Prostate gland (tissue), 2 donors: ENCODE results near the gene TEX22. TPM values are rescaled to one million over a fixed set of nuclear protein-coding genes. Genes with fewer than 3 reads are reported as not detected.
A peak's percentile ranks its signal among the peaks of the same experiment; 100 is the strongest.

ENCODE experiments used
- DNase-seq: peaks from one replicate; pipeline ENCODE4 v3.0.0-alpha.2; 2019; ENCODE audit warnings: low spot score
- H3K27ac ChIP-seq, 2 donors: fragments of 200-600 bp; sonication (generic); 2 replicates each; pipeline ENCODE4 v1.5.1; 2017 to 2019
- H3K27me3 ChIP-seq: fragments of 200-600 bp; sonication (generic); replicated peaks from 2 replicates; pipeline ENCODE4 v1.5.1; 2019; ENCODE audit not compliant: insufficient read depth
- H3K36me3 ChIP-seq, 2 donors: fragments of 200-600 bp; sonication (generic); 1 replicate in 1 of 2; 2 replicates in 1 of 2; pipeline versions ENCODE4 v1.5.1 to v1.8.1; 2017 to 2019
- H3K4me1 ChIP-seq: fragments of 200-600 bp; sonication (generic); replicated peaks from 2 replicates; pipeline ENCODE4 v1.5.1; 2019
- H3K4me3 ChIP-seq, 2 donors: fragments of 200-600 bp; sonication (generic); 2 replicates each; pipeline ENCODE4 v1.5.1; 2017 to 2019
- H3K9me3 ChIP-seq: fragments of 200-600 bp; sonication (generic); 2 replicates; pipeline ENCODE4 v1.5.1; 2017
- POLR2A ChIP-seq: fragments of 450-650 bp; IDR thresholded peaks from one replicate; pipeline ENCODE4 v1.6.1; 2016; ENCODE audit warnings: antibody characterized with exemption, mild to moderate bottlenecking
- POLR2AphosphoS5 ChIP-seq: sonication (generic); formaldehyde crosslinking; IDR thresholded peaks from one replicate; pipeline ENCODE4 v1.6.1; 2017; ENCODE audit warnings: antibody characterized with exemption
- WGBS: methylation state at CpG from one replicate; pipeline ENCODE4 v1.1.5; 2018; 5-methylcytosine and 5-hydroxymethylcytosine counted together
- intact Hi-C: fragments of 100-400 bp; cut with DNase I; formaldehyde crosslinking; loops from one replicate; pipeline ENCODE4 v1.14.2; 2022
- total RNA-seq, 2 donors: library from RNA; depleted of rRNA; stranded (reverse); fragments of >200 nt; gene quantifications; one replicate each; pipeline ENCODE4 v1.1.0, GENCODE V29; 2016
- TF ChIP-seq, protein P1 (sequence below), 4 experiments: fragments of 200-600 bp in 2 of 4; fragments of 450-650 bp in 2 of 4; sonication (generic) in 2 of 4; IDR thresholded peaks; 1 replicate in 3 of 4; 2 replicates in 1 of 4; pipeline ENCODE4 v1.5.1; 2016 to 2019; ENCODE audit warnings: antibody characterized with exemption in 4 of 4, mild to moderate bottlenecking in 2 of 4, moderate library complexity in 2 of 4

Gene TEX22
- total RNA-seq, 2 donors from 2014 or later, result 0.57 to 0.73 TPM

DNA sequence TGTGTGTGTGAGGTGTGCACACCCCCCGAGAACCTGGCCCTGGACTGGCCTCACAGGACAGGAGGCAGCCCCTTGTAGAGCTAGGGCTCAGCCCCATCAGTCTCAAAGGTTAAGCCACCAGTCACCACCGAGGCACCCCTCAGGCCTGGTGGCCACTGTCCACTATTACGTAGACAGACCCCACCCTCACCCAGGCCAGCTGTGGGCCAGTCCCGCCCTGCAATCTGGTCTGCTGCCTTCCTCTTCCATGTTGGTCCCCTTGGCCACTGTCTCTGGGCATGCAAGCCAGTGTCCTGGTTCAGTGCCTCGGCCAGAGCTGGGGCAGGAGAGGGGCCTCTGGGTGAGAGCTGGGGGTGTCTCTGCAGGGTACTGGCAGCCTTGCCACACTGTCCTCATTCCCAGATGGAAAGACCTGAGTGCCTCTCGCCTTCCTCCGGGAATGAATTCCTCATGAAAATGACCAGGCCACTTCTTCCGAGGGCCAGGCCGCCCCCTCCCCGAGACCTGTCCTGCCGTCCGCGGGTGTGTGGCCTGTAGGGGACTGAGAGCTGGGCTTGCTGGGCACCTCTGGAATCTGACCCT lies 897 bp upstream of the TEX22 start:
- peak overlapping the region; percentile 79 to 89 for H3K27ac ChIP-seq
- TF ChIP-seq POLR2A (no peak), POLR2AphosphoS5 (no peak)
- TF ChIP-seq, protein P1, sequence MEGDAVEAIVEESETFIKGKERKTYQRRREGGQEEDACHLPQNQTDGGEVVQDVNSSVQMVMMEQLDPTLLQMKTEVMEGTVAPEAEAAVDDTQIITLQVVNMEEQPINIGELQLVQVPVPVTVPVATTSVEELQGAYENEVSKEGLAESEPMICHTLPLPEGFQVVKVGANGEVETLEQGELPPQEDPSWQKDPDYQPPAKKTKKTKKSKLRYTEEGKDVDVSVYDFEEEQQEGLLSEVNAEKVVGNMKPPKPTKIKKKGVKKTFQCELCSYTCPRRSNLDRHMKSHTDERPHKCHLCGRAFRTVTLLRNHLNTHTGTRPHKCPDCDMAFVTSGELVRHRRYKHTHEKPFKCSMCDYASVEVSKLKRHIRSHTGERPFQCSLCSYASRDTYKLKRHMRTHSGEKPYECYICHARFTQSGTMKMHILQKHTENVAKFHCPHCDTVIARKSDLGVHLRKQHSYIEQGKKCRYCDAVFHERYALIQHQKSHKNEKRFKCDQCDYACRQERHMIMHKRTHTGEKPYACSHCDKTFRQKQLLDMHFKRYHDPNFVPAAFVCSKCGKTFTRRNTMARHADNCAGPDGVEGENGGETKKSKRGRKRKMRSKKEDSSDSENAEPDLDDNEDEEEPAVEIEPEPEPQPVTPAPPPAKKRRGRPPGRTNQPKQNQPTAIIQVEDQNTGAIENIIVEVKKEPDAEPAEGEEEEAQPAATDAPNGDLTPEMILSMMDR (IDR thresholded peaks at IDR 0.05), result no peak
- DNase-seq, result no peak
- H3K27me3 ChIP-seq, result no peaks in the 10 kb centered on the region
- no peaks in the 10 kb centered on the region for H3K9me3 ChIP-seq
- peak overlapping the region in 1 of 2 donors; percentile 96 for H3K4me3 ChIP-seq
- no peaks in the 10 kb centered on the region for H3K36me3 ChIP-seq
- H3K4me1 ChIP-seq, result peaks cover 8% of the 10 kb centered on the region
- intact Hi-C loops, result no loop called here
- 82% methylated on average over 13 of the region's 13 CpGs for WGBS

DNA sequence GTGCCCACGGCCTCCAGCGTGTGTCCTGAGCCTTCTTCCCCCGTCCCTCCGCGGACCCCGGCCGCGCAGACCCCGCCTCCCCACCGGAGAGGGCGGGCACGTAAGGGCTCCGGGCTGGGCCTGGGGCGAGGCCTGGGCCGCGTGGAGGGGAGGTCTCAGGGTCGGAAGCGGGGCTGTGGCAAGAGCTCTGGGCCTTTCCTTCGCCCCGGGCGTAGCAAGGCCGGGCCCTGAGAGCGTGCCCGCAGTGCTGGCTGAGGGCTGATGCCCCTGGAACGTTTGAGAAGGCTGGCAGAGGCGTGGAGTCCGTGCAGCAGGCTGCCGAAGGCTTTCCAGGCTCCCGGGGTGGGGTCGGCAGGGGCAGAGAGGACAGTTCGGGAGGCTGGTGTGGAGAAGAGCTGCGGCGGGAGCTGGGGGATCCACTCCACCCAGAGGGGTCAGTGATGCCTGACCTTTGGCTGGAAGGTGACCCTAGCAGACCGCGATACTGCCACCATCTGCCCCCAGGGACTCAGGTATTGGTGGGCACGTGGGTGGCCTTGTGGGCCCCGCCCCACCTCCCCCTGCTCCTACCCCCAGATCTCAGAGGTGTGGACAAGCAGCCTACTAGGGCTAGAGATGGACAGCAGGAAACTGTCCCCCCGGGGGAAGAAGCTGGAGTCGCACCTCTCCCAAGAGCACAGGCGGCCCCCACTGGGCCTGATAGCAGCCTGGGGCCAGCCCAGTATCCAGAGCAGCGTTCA lies 558 bp downstream of the TEX22 start:
- intact Hi-C loops, result no loop called here
- H3K27ac ChIP-seq, result peak overlapping the region; percentile 79 to 89
- no peak for DNase-seq
- no peaks in the 10 kb centered on the region for H3K36me3 ChIP-seq
- TF ChIP-seq POLR2AphosphoS5, result no peak
- TF ChIP-seq, protein P1 (IDR thresholded peaks at IDR 0.05), result no peak
- no peak for TF ChIP-seq POLR2A
- H3K4me3 ChIP-seq, result peak overlapping the region; percentile 87 to 96
- H3K27me3 ChIP-seq, result no peaks in the 10 kb centered on the region
- no peaks in the 10 kb centered on the region for H3K9me3 ChIP-seq
- H3K4me1 ChIP-seq, result peaks cover 8% of the 10 kb centered on the region
- WGBS, result 37% methylated on average over 25 of the region's 41 CpGs

DNA sequence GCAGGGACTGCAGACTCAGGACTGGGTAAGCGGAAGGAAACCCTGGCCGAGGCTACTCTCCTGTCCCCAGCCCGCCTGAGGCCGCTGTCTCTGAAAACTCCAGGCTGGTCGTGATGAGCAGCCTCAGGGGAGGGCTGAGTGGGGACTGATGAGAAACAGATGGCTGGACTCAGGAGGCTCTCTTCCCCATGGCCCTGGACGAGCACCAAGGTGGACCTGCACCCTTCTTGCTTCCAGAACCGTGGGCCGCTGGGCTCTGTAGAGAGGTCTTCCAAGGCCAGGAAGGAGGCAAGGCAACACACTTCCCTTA lies 1.1 kb downstream of the TEX22 start:
- TF ChIP-seq POLR2A (no peak), POLR2AphosphoS5 (no peak)
- TF ChIP-seq, protein P1 (IDR thresholded peaks at IDR 0.05), result no peak
- Histone ChIP-seq H3K36me3 (no peaks in the 10 kb centered on the region), H3K4me1 (peaks cover 8% of the 10 kb centered on the region), H3K4me3 (peak overlapping the region in 1 of 2 donors; percentile 96), H3K27ac (no peak overlapping the region), H3K27me3 (no peaks in the 10 kb centered on the region), H3K9me3 (no peaks in the 10 kb centered on the region)
- DNase-seq, result no peak
- 78% methylated on average over 8 of the region's 8 CpGs for WGBS
- intact Hi-C loops, result no loop called here

DNA sequence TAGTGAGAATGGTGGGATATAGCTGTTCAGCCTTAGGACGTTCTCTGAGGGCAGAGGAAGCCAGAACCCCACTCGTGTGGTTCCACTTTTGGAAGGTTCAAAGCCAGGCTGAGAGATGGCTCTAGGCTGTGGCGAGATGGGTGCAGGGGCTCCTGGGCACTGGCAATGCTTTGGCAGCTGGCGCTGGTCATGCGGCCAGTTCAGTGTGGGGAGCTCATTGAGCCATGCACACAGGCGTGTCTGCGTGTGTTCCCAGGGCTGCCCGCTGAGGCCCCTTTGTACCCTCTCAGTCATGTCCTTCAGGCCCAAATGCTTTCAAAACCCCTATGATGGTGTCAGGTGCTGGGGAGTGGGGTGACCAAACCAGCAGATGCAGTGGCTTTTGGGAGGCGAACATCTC lies 1.7 kb downstream of the TEX22 start:
- no peak for DNase-seq
- 96% methylated on average over 9 of the region's 9 CpGs for WGBS
- Histone ChIP-seq H3K9me3 (no peaks in the 10 kb centered on the region), H3K4me3 (no peak overlapping the region), H3K27me3 (no peaks in the 10 kb centered on the region), H3K36me3 (no peaks in the 10 kb centered on the region), H3K27ac (no peak overlapping the region), H3K4me1 (peaks cover 8% of the 10 kb centered on the region)
- intact Hi-C loops, result no loop called here
- TF ChIP-seq POLR2A, result no peak
- TF ChIP-seq, protein P1 (IDR thresholded peaks at IDR 0.05), result no peak
- TF ChIP-seq POLR2AphosphoS5, result no peak

DNA sequence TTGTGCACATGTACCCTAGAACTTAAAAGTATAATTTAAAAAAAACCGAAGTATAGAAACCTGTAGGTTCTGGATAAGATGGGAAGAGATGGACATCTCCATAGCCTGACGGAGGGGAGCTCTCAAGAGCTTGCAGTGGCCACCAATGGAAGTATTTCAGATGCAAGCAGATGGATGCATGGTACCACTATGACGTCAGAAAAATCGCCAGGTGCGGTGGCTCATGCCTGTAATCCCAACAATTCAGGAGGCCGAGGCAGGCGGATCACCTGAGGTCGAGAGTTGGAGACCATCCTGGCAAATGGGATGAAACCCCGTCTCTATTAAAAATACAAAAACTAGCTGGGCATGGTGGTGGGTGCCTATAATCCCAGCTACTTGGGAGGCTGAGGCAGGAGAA lies 3.4 kb downstream of the TEX22 start:
- intact Hi-C loops, result no loop called here
- 97% methylated on average over 9 of the region's 9 CpGs for WGBS
- DNase-seq, result no peak
- TF ChIP-seq, protein P1 (IDR thresholded peaks at IDR 0.05), result no peak
- TF ChIP-seq POLR2AphosphoS5, result no peak
- TF ChIP-seq POLR2A, result no peak
- H3K4me3 ChIP-seq, result no peak overlapping the region
- H3K9me3 ChIP-seq, result no peaks in the 10 kb centered on the region
- no peak overlapping the region for H3K27ac ChIP-seq
- no peaks in the 10 kb centered on the region for H3K27me3 ChIP-seq
- no peaks in the 10 kb centered on the region for H3K36me3 ChIP-seq
- peaks cover 8% of the 10 kb centered on the region for H3K4me1 ChIP-seq
